HG03442 (cell line): ENCODE results near the gene GRIK4.

Source experiments
- ATAC-seq: cut with Tn5 transposase; IDR thresholded peaks from one replicate; pipeline ENCODE4 v1.9.1; 2021; ENCODE audit warnings: mild to moderate bottlenecking, moderate library complexity; ENCODE audit not compliant: unreplicated experiment

GRIK4 gene

DNA sequence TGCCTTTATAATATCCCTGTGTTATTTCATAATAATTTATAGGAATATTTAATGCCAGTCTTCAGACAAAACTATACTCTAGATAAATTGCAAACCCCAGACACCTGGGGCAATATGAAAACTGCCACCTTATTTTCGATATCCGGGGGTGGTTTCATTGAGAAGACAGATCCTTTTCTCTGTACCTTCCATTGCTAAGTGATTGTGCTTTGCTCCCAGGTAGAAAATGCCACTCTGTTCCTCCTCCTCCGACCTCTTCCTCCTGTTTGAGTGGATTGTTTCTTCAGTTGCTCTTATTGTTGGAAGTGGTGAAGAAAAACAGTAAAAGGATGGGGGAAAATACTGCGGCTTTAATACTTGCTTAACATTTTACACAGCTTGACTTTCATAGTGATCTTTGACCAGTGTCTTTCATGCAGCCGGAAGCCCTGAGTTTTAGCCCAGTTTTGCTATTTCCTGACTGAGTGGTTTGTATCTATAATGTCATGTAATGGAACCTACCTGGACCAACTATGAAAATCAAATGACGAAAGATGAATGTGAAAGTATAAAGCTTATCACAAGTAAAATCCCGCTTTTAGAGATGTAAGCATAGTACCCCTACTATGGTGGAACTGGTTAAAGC, 5.6 kb upstream of the GRIK4 start:
- ATAC-seq, result no peak

- ATAC-seq, result no peak
Measured at GRCh38 chr11:120509346-120510053, 2.0 kb upstream of the GRIK4 start.

DNA sequence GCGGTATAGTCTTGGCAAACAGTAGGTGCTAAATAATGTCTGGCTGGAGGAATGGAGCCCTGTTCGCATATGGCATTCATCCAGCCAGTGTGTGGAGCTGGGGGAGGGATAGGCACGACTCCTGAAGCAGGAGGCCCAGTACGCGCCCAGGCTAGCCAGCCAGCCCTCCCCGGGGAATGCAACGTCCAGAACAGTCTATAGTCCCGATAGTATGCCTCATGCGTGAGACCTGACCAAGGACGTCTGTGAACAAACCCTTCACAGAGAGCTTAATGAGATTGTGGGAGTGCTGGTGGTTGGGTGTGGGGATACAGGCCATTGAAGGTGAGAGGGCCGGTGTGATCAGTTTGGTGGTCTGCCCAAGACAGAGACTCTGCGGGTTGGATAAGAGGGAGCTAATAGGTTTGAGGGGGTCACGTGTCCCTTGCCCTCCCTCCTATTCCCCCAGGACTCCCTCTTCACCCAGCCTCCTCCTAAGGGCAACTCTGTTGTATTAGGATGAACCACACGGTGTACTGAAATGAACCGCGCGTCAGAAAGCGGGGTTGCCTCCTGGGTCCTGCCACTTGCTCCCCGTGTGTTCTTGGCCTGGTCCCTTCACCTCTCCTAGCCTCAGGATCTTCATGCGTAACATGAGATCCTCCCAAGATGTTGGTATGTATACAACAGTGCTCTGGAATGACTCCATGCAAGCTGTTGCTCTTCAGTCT, 987 bp upstream of the GRIK4 start:
- ATAC-seq, result no peak

GRCh38 chr11:120511820-120512738, 531 bp downstream of the GRIK4 start:
- ATAC-seq, result no peak

GRCh38 chr11:120512739-120513435, 1.3 kb downstream of the GRIK4 start:
- no peak for ATAC-seq

- ATAC-seq, result no peak
Measured at GRCh38 chr11:120513436-120514315, 2.1 kb downstream of the GRIK4 start.

DNA sequence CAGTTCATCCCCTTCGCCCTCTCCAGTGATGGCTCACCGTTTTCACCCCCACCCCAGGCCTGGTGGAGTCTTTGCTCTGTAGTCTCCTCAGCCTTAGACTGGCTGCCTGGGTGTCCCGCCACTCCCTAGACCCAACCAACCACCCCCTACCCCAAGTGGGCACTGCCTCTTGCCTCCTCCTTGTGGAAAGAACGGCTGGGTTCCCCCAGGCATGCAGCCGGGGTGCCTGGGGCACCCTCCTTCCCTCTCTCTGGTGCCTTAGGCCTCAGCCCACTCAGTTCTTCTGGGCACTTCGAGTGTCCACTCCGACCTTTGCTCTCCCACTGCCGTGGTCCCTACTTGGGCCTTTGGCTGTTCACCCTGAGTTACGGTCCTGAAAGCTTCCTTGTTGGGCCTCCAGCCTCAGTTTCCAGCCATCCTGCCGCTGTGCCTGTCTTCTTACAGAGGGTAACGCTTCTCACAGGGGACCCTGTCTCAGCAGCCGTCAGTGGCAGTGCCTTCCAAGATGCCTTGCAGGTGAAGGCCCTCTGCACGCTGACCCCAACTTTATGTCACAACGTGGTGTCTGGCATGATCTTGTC, 3.1 kb downstream of the GRIK4 start:
- no peak for ATAC-seq

GRCh38 chr11:120515186-120515723, 3.7 kb downstream of the GRIK4 start:
- ATAC-seq, result no peak

DNA sequence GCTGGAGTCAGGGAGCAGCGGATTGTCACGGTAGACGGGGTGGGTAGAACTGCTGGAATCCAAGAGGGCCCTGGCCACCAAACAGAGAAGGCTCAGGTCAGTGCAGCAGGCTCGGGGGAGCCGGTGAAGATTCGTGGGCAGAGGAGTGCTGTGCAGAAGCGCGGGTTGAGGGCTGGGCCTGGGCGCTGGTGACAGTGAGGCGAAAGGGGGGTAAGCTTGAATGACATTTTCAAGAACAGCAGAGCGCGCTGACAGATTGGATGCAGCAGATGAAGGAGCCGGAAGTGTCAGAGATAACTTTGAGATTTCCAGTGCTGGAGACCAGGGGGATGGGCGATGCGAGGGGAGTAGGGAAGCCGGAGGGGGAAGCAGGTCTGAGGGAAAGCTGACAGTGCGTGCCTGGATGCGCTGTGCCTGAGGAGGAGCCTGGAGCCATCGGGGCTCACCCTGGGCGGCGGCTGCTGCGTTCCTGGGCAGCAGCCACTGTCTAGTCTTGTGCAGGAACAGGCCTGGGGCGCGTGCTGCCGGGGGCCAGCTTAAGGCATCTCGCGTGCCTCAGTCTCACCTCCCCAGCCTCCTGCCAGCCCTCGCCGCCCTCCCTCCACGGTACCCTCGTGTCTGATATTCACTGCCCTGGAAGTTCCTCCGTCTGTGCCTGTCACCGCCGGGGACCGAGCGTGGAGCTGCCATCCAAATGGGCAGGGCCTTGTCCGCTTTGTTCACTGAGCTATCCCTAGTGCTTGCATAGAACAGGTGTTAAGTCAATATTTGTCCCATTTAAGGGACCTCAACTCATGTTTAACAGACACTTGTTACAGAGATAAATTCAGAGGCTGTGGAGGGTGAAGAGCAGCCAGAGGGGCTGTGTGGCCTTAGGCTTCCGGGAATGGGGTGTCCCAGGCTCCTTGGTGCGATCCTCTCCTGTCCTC, 5.2 kb downstream of the GRIK4 start:
- no peak for ATAC-seq

GRCh38 chr11:120517390-120517761, 5.8 kb downstream of the GRIK4 start:
- no peak for ATAC-seq

- ATAC-seq, result no peak
Measured at GRCh38 chr11:120517801-120518291, 6.3 kb downstream of the GRIK4 start.

GRCh38 chr11:120518356-120518755, 6.8 kb downstream of the GRIK4 start:
- ATAC-seq, result no peak

- no peak for ATAC-seq
Measured at GRCh38 chr11:120519474-120519873, 7.9 kb downstream of the GRIK4 start.

- ATAC-seq, result no peak
Measured at GRCh38 chr11:120520091-120520822, 8.7 kb downstream of the GRIK4 start.

GRCh38 chr11:120521176-120521575, 9.6 kb downstream of the GRIK4 start:
- ATAC-seq, result no peak

DNA sequence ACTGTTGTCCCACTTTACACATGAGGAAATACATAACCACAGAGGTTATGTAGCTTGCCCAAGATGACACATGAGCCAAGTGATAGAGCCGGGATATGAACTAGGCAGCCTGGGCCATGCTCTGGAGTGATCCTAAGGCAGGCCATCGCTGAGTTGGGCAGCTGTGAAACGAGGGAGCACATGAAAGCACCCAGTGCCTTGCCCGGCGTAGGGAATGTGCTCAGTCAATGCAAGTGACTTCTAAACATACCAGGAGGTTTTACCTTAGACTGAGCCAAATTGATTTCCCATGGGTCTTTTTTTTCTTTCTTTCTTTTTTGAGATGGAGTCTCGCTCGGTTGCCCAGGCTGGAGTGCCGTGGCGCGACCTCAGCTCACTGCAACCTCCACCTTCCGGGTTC, 10.5 kb downstream of the GRIK4 start:
- ATAC-seq, result no peak

DNA sequence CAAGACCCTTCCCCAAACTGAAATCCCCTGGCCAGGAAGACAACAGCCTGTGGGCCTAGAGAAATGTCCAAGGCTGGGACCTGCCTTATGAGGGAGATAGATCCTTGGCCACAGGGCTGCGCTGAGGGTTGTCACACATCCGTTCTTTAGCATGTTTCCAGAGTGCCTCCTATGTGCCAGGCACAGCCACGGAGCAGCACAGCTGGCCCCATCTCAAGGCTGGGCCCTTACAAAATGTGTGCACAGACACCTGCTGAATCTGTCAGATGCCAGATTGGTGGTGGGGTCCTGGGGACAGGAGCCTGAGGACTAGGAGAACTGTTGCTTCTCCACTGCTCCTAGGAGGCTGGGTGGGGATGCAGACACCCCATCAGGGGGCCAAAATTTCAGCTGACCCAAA, 11.2 kb downstream of the GRIK4 start:
- ATAC-seq, result no peak
